Thyroid gland (tissue), 4 donors: ENCODE results near the gene MTAP.

Experiments
- POLR2A ChIP-seq, 2 donors: fragments of 450-650 bp; IDR thresholded peaks; one replicate each; pipeline ENCODE4 v1.6.1; 2017; ENCODE audit warnings: antibody characterized with exemption in 2 of 2, mild to moderate bottlenecking in 2 of 2, moderate library complexity in 1 of 2
- TF ChIP-seq, protein P1 (sequence below), 6 experiments: fragments of 200-600 bp in 3 of 6; fragments of 450-650 bp in 3 of 6; sonication (generic) in 3 of 6; IDR thresholded peaks; one replicate each; pipeline ENCODE4 v1.5.1; 2016 to 2019; ENCODE audit warnings: antibody characterized with exemption in 6 of 6, mild to moderate bottlenecking in 2 of 6, inconsistent platforms in 1 of 6, moderate library complexity in 1 of 6

DNA sequence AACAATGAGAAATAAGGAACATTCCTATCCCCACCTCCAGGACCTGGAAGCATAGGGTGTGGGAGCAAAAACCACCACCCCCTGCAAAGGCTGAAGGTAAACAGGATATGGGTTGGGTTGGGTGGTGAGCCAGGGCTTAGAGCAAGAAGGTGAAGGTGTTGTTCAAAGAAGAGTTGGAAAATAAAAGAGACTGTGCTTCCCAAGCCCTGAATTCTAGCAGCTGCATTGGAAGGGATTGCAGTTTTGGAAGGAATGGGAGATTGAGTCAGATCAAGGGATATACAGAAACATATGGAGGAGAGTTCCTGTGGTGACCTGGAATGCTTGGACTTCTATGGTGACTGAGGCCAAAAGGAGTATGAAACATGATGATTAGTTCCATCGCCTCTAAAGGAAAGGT, 24.7 kb upstream of the MTAP start:
- TF ChIP-seq, protein P1, sequence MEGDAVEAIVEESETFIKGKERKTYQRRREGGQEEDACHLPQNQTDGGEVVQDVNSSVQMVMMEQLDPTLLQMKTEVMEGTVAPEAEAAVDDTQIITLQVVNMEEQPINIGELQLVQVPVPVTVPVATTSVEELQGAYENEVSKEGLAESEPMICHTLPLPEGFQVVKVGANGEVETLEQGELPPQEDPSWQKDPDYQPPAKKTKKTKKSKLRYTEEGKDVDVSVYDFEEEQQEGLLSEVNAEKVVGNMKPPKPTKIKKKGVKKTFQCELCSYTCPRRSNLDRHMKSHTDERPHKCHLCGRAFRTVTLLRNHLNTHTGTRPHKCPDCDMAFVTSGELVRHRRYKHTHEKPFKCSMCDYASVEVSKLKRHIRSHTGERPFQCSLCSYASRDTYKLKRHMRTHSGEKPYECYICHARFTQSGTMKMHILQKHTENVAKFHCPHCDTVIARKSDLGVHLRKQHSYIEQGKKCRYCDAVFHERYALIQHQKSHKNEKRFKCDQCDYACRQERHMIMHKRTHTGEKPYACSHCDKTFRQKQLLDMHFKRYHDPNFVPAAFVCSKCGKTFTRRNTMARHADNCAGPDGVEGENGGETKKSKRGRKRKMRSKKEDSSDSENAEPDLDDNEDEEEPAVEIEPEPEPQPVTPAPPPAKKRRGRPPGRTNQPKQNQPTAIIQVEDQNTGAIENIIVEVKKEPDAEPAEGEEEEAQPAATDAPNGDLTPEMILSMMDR (IDR thresholded peaks at IDR 0.05), result no peak
- no peak for TF ChIP-seq POLR2A (IDR thresholded peaks at IDR 0.05)
